ENCODE measurements around the gene PIP4K2A.
A peak's percentile ranks its signal among the peaks of the same experiment; 100 is the strongest.

The PIP4K2A gene

DNA sequence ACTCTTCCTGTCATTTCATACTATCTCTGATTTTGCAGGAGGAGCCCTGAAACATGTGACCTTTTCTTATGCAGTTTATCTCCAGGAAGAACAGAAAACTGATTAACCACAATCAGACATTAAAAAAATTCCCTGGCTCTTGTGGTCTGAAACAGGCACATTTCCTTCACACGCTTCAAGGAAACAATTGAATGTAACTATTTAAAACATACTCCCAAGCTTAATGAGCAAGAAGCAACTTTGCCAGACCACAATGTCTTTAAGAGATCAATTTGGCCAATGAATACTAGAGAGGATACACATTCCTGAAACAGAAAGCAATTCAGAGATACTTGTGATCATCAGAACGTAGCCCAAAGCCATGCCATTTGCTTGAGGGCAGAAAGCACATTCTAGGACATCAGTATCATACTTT, 65.8 kb downstream of the PIP4K2A start:
- H3K9me3 Mint-ChIP-seq: no peaks in the 10 kb centered on the region
- TF ChIP-seq, protein P1, sequence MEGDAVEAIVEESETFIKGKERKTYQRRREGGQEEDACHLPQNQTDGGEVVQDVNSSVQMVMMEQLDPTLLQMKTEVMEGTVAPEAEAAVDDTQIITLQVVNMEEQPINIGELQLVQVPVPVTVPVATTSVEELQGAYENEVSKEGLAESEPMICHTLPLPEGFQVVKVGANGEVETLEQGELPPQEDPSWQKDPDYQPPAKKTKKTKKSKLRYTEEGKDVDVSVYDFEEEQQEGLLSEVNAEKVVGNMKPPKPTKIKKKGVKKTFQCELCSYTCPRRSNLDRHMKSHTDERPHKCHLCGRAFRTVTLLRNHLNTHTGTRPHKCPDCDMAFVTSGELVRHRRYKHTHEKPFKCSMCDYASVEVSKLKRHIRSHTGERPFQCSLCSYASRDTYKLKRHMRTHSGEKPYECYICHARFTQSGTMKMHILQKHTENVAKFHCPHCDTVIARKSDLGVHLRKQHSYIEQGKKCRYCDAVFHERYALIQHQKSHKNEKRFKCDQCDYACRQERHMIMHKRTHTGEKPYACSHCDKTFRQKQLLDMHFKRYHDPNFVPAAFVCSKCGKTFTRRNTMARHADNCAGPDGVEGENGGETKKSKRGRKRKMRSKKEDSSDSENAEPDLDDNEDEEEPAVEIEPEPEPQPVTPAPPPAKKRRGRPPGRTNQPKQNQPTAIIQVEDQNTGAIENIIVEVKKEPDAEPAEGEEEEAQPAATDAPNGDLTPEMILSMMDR (IDR thresholded peaks at IDR 0.05): no peak
- H3K27ac Mint-ChIP-seq: peak overlapping the region; percentile 96
- peaks cover 11% of the 10 kb centered on the region for H3K36me3 Mint-ChIP-seq (ENCODE audit: low read depth)
- H3K27me3 Mint-ChIP-seq (ENCODE audit: low read depth, poor library complexity): no peaks in the 10 kb centered on the region
- no peak overlapping the region for H3K4me3 Mint-ChIP-seq
- no peak for DNase-seq
- peaks cover 84% of the 10 kb centered on the region for H3K4me1 Mint-ChIP-seq

DNA sequence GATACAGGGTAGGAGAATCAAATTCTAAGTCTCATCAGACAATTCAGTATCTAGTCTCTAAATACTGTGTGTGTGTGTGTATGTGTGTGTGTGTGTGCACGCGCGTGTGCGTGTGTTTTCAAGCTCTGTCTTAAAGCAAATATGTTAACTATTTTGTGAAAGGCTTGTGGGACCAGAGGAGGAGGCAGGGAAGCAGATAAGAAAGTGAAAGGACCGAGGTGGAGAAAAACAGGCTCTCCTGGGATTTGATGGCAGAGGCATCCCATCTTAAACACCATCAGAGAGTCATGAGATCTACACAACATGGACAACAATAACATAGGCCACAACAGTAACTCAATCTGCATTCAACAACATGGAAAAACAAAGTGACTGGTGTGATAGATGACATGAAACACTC, 67.1 kb downstream of the PIP4K2A start:
- H3K4me3 Mint-ChIP-seq: peak overlapping the region; percentile 48
- peaks cover 17% of the 10 kb centered on the region for H3K36me3 Mint-ChIP-seq (ENCODE audit: low read depth)
- H3K4me1 Mint-ChIP-seq: peaks cover 76% of the 10 kb centered on the region
- peak overlapping the region; percentile 96 for H3K27ac Mint-ChIP-seq
- no peak for DNase-seq
- H3K9me3 Mint-ChIP-seq: no peaks in the 10 kb centered on the region
- H3K27me3 Mint-ChIP-seq (ENCODE audit: low read depth, poor library complexity): no peaks in the 10 kb centered on the region
- TF ChIP-seq, protein P1 (IDR thresholded peaks at IDR 0.05): no peak

DNA sequence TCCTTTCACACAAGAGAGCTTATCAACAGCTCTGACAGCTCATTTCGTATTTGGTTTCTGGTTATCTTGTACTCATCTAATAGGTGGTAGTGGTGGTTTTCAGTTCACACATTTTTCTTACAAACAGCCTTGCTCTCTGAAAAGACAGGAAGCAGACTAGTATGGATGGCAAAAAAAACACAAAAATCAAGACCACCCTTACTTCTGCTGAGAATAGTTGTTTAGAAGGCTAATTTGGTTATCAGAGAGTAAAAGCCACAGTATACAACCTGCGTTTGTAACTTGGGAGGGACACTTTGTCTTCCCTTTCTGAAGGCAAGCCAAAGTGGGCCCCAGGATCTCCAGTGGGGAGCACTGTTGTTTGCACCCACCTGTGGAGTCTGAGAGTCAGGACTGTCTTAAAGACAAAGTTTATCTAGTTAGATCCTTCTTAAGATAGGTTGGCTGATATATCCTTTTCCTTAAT, 68.0 kb downstream of the PIP4K2A start:
- Mint-ChIP-seq H3K27me3 (ENCODE audit: low read depth, poor library complexity) (no peaks in the 10 kb centered on the region), H3K4me1 (peaks cover 69% of the 10 kb centered on the region), H3K4me3 (no peak overlapping the region), H3K27ac (peak overlapping the region; percentile 96), H3K36me3 (ENCODE audit: low read depth) (peaks cover 22% of the 10 kb centered on the region), H3K9me3 (peaks cover 4% of the 10 kb centered on the region)
- TF ChIP-seq, protein P1 (IDR thresholded peaks at IDR 0.05): no peak
- no peak for DNase-seq

DNA sequence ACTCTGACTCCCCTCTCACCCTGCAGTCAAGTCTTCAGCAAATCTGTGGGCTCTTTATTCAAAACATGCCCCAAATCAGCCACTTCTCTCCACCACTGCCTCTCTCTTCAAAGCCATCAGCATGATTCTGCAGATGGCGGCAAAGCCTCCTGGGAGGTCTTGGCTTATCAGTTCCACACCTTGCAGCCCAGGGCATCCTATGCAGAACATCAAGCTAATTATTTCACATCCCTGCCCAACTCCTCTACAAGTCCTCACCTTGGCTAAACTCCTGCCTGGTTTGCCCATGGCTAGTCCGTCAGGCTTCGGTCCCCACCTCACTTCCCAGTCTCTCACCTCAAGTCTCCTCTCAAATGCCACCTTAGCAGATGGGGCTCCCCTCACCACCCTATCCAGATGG, 70.2 kb downstream of the PIP4K2A start:
- peaks cover 22% of the 10 kb centered on the region for H3K36me3 Mint-ChIP-seq (ENCODE audit: low read depth)
- no peak overlapping the region for H3K4me3 Mint-ChIP-seq
- no peak for DNase-seq
- H3K4me1 Mint-ChIP-seq: peaks cover 63% of the 10 kb centered on the region
- TF ChIP-seq, protein P1 (IDR thresholded peaks at IDR 0.05): no peak
- H3K27ac Mint-ChIP-seq: no peak overlapping the region
- H3K9me3 Mint-ChIP-seq: peaks cover 4% of the 10 kb centered on the region
- no peaks in the 10 kb centered on the region for H3K27me3 Mint-ChIP-seq (ENCODE audit: low read depth, poor library complexity)

DNA sequence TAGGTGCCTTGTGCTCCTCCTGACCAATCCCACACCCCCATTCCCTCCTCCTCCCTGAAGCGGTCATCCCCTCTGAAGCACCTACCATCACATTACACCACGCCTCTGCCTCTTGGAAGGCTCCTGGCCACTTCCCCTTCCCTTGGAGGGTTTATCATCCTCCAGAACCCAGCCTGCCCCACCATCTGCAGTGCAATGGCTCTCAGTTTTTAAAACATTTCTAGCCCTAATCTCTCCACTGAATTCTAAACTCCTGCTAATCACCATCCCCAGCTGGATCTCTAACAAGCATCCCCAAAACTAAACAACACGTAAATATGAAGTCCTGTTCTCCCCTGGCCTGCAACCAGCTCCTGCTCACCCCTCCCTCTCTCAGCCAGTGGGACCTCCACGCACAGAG, 70.6 kb downstream of the PIP4K2A start:
- peaks cover 22% of the 10 kb centered on the region for H3K36me3 Mint-ChIP-seq (ENCODE audit: low read depth)
- TF ChIP-seq, protein P1 (IDR thresholded peaks at IDR 0.05): no peak
- peaks cover 63% of the 10 kb centered on the region for H3K4me1 Mint-ChIP-seq
- no peak for DNase-seq
- peaks cover 4% of the 10 kb centered on the region for H3K9me3 Mint-ChIP-seq
- no peaks in the 10 kb centered on the region for H3K27me3 Mint-ChIP-seq (ENCODE audit: low read depth, poor library complexity)
- no peak overlapping the region for H3K27ac Mint-ChIP-seq
- no peak overlapping the region for H3K4me3 Mint-ChIP-seq

DNA sequence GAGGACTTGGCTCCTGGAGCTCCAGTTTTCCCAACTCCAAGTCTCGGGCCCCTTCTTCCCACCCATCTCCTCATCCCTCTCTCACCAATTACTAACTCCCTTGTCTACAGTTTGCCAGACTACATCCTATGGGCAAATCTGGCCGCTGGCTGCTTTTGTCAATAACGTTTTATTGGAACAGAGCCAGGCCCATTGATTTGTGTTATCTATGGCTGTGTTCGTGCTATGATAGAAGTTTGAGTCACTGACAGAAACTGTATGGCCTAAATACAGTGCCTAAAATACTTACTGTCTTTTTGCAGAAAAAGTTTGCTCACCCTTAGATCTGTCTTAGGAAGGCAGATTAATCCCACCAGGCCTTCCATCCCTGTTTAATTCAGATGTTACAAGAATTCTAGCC, 71.3 kb downstream of the PIP4K2A start:
- Mint-ChIP-seq H3K27me3 (ENCODE audit: low read depth, poor library complexity) (no peaks in the 10 kb centered on the region), H3K36me3 (ENCODE audit: low read depth) (peaks cover 22% of the 10 kb centered on the region), H3K4me3 (no peak overlapping the region), H3K27ac (no peak overlapping the region), H3K4me1 (peaks cover 57% of the 10 kb centered on the region), H3K9me3 (peaks cover 4% of the 10 kb centered on the region)
- TF ChIP-seq, protein P1 (IDR thresholded peaks at IDR 0.05): no peak
- no peak for DNase-seq

Measured in nephron progenitor cell (in vitro differentiated cells).